Measurements from ENCODE around the gene RNU6-7.

RNU6-7 gene

GRCh38 chr14:32202998-32203882, 1.4 kb downstream of the RNU6-7 start, which contains the start of gene RNU6-8:
Gene RNU6-8 (minus strand): TSS chr14:32203269.
- DNase-seq (ENCODE audit: low read depth) = peak; percentile 78
- TF ChIP-seq CTCF (IDR thresholded peaks at IDR 0.05; ENCODE audit: insufficient read depth, low read depth, low read length, missing control alignments) = no peak
- peak within 1 kb of the TSS; percentile 65 for H3K4me3 ChIP-seq (ENCODE audit: low read length)

GRCh38 chr14:32203928-32204357, 2.1 kb downstream of the RNU6-7 start:
- TF ChIP-seq CTCF (IDR thresholded peaks at IDR 0.05; ENCODE audit: insufficient read depth, low read depth, low read length, missing control alignments) = no peak
- peak overlapping the region; percentile 60 for H3K4me3 ChIP-seq (ENCODE audit: low read length)
- no peak for DNase-seq (ENCODE audit: low read depth)

DNA sequence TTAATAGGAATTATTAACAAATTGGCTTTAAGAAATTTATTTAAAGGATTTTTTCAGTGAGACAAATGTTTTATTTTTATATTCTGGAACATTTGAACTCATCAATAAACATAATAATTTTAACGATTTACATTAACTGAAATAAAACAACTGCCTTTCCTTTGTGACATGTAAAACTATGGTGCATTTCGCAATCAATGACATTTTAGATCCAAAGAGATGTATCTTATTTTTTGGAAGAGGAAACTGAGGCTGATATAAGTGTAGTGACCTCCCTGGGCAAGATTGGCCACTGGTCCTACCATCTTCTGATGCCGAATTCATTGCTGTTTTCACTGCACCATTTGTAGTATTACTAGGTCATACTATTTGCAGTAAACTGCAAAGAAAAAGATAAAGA, 3.7 kb downstream of the RNU6-7 start:
- no peak for TF ChIP-seq CTCF (IDR thresholded peaks at IDR 0.05; ENCODE audit: insufficient read depth, low read depth, low read length, missing control alignments)
- DNase-seq (ENCODE audit: low read depth) = no peak
- H3K4me3 ChIP-seq (ENCODE audit: low read length) = no peak overlapping the region

DNA sequence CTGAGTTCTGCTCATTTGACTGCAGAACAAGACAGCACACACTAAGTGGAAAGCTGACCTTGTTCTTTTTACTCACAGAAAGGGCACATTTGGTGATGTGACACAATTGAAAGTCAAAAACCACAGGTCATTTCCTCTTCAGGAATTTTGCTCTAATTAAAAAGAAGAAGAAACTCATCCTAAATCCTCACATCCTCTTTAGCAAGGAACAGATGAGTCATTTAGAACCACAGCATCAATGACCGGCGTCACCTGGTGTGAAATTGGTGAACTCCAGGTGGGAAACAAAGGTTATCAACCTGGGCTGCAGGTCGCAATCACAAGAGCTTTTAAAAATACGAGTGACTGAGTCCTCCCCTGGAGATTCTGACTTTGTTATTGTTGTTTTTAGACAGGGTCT, 4.1 kb downstream of the RNU6-7 start:
- TF ChIP-seq CTCF (IDR thresholded peaks at IDR 0.05; ENCODE audit: insufficient read depth, low read depth, low read length, missing control alignments) = no peak
- DNase-seq (ENCODE audit: low read depth) = peak; percentile 36
- no peak overlapping the region for H3K4me3 ChIP-seq (ENCODE audit: low read length)

DNA sequence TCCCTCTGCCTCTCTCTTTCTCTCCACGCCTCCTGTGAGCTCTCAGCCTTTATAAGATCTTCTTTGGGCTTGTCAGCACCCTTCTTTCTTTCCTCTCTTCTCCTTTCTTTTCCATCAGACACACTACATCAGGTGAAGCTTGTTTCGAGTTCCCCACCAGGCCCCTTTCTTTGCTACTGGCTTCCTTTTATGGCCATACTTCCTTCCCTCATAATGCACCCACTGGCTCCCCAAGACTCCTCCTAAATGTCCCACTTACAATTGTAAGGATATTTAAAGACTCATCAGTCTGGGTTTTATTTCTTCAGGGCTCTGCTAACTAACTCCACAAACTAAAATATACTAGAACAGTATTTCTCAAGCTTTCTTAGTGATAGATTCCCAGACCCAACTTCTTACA, 4.7 kb downstream of the RNU6-7 start:
- no peak for DNase-seq (ENCODE audit: low read depth)
- H3K4me3 ChIP-seq (ENCODE audit: low read length) = no peak overlapping the region
- TF ChIP-seq CTCF (IDR thresholded peaks at IDR 0.05; ENCODE audit: insufficient read depth, low read depth, low read length, missing control alignments) = no peak

- no peak for DNase-seq (ENCODE audit: low read depth)
- H3K4me3 ChIP-seq (ENCODE audit: low read length) = no peak overlapping the region
- no peak for TF ChIP-seq CTCF (IDR thresholded peaks at IDR 0.05; ENCODE audit: insufficient read depth, low read depth, low read length, missing control alignments)
Measured at GRCh38 chr14:32208490-32208889, 6.6 kb downstream of the RNU6-7 start.

GRCh38 chr14:32209471-32209870, 7.6 kb downstream of the RNU6-7 start:
- H3K4me3 ChIP-seq (ENCODE audit: low read length) = no peak overlapping the region
- TF ChIP-seq CTCF (IDR thresholded peaks at IDR 0.05; ENCODE audit: insufficient read depth, low read depth, low read length, missing control alignments) = no peak
- DNase-seq (ENCODE audit: low read depth) = no peak

Measured in epithelial cell of esophagus (primary cell).